Endothelial cell of umbilical vein (primary cell): ENCODE results near the gene ZNF774. TPM values are rescaled to one million over a fixed set of nuclear protein-coding genes. Genes with fewer than 3 reads are reported as not detected.

Source experiments
- BruUV-seq: library from RNA; stranded (reverse); fragments of 400-500 nt; replicated peaks from 2 replicates; lab custom pipeline; 2021; lab: Mats Ljungman, UMichigan
- CTCF ChIA-PET: fragments of 300-600, 350-600 bp; sonication (Branson Sonifier 250); formaldehyde crosslinking; loops from one replicate; lab custom pipeline; 2021; ENCODE audit warnings: antibody characterized with exemption, inconsistent platforms; lab: Charles Lee
- POLR2A ChIA-PET: fragments of 300-600, 350-600 bp; sonication (Branson Sonifier 250); formaldehyde crosslinking; loops from one replicate; lab custom pipeline; 2021; ENCODE audit warnings: antibody characterized with exemption, inconsistent platforms; lab: Charles Lee
- DNase-seq: peaks from one replicate; pipeline ENCODE4 v3.0.0-alpha.2; 2011; ENCODE audit warnings: low read depth, low spot score
- FAIRE-seq: peaks from 2 replicates; lab custom pipeline; 2011; peaks lifted over from hg19 to GRCh38; lab: Jason Lieb, UNC
- H2AFZ ChIP-seq: 2 replicates; pipeline ENCODE4 v1.6.0; 2012; ENCODE audit warnings: low read depth, low read length, control low read depth, inconsistent platforms
- H3K27ac ChIP-seq: 2 replicates; pipeline ENCODE4 v1.5.1; 2011; ENCODE audit warnings: low read depth, mild to moderate bottlenecking, control low read depth, low read length, moderate library complexity; ENCODE audit not compliant: insufficient read depth
- H3K27me3 ChIP-seq, 2 experiments: 2 replicates each; pipeline versions ENCODE4 v1.6.0 to v1.6.1; 2011; ENCODE audit warnings: low read length in 2 of 2, mixed read lengths in 1 of 2; ENCODE audit not compliant: control insufficient read depth in 2 of 2, insufficient read depth in 2 of 2
- H3K36me3 ChIP-seq, 2 experiments: 2 replicates in 1 of 2; 3 replicates in 1 of 2; pipeline ENCODE4 v1.5.1; 2011; ENCODE audit warnings: low read length in 2 of 2, mild to moderate bottlenecking in 1 of 2, moderate library complexity in 1 of 2; ENCODE audit not compliant: control insufficient read depth in 2 of 2, insufficient read depth in 2 of 2; ENCODE audit errors: extremely low read depth in 1 of 2
- H3K4me1 ChIP-seq: 3 replicates; pipeline ENCODE4 v1.5.1; 2011; ENCODE audit warnings: mild to moderate bottlenecking, low read length; ENCODE audit not compliant: control insufficient read depth, insufficient read depth; ENCODE audit errors: extremely low read depth
- H3K4me2 ChIP-seq: 2 replicates; pipeline ENCODE4 v1.6.1; 2011; ENCODE audit warnings: low read length, control low read depth, mixed read lengths; ENCODE audit not compliant: insufficient read depth
- H3K4me3 ChIP-seq, 3 experiments: fragments of 200-600 bp in 1 of 3; sonication (generic), shearing (Covaris generic) in 1 of 3; replicated peaks in 1 of 3; 2 replicates each; pipeline ENCODE4 v1.5.1; 2011 to 2016; ENCODE audit warnings: control low read depth in 3 of 3, low read length in 3 of 3, mild to moderate bottlenecking in 2 of 3, inconsistent platforms in 1 of 3, low read depth in 1 of 3, moderate library complexity in 1 of 3; ENCODE audit not compliant: insufficient read depth in 1 of 3
- H3K79me2 ChIP-seq: 2 replicates; pipeline ENCODE4 v1.6.0; 2012; ENCODE audit warnings: low read length, inconsistent platforms; ENCODE audit not compliant: control insufficient read depth, insufficient read depth
- H3K9ac ChIP-seq: replicated peaks from 2 replicates; pipeline ENCODE3; 2011; ENCODE audit warnings: low read length, control low read depth; ENCODE audit not compliant: insufficient read depth; ENCODE audit errors: extremely low read depth
- H3K9me1 ChIP-seq: replicated peaks from 3 replicates; pipeline ENCODE4 v1.6.0; 2011; ENCODE audit warnings: mild to moderate bottlenecking, low read length; ENCODE audit not compliant: control insufficient read depth, insufficient read depth; ENCODE audit errors: extremely low read depth
- H3K9me3 ChIP-seq: replicated peaks from 2 replicates; pipeline ENCODE4 v1.5.1; 2012; ENCODE audit warnings: low read length, inconsistent platforms; ENCODE audit not compliant: control insufficient read depth, insufficient read depth
- H4K20me1 ChIP-seq: replicated peaks from 2 replicates; pipeline ENCODE3; 2011; ENCODE audit warnings: mild to moderate bottlenecking, low read length; ENCODE audit not compliant: control insufficient read depth, insufficient read depth; ENCODE audit errors: extremely low read depth
- EZH2 ChIP-seq: IDR thresholded peaks from 2 replicates; pipeline ENCODE4 v1.6.1; 2012; ENCODE audit warnings: borderline replicate concordance, low read depth, mild to moderate bottlenecking, moderate library complexity, low read length, inconsistent platforms; ENCODE audit not compliant: severe bottlenecking
- FOS ChIP-seq: IDR thresholded peaks from 2 replicates; pipeline ENCODE4 v1.6.1; 2011; ENCODE audit warnings: mild to moderate bottlenecking, low read length, moderate library complexity, borderline replicate concordance; ENCODE audit not compliant: insufficient read depth
- GATA2 ChIP-seq: IDR thresholded peaks from 2 replicates; pipeline ENCODE4 v1.7.0; 2011; ENCODE audit warnings: low read depth, mild to moderate bottlenecking, moderate library complexity, mixed read lengths, low read length; ENCODE audit not compliant: insufficient read length, insufficient read depth
- JUN ChIP-seq: IDR thresholded peaks from 2 replicates; pipeline ENCODE4 v1.6.1; 2011; ENCODE audit warnings: borderline replicate concordance, low read depth; ENCODE audit not compliant: insufficient read length, insufficient read depth
- MYC ChIP-seq: IDR thresholded peaks from one replicate; pipeline ENCODE4 v1.6.1; 2011; ENCODE audit warnings: mild to moderate bottlenecking, low read depth, low read length
- POLR2A ChIP-seq: IDR thresholded peaks from 2 replicates; pipeline ENCODE4 v1.6.1; 2012; ENCODE audit warnings: low read depth, mild to moderate bottlenecking, control low read depth, low read length
- POLR2AphosphoS5 ChIP-seq: IDR thresholded peaks from 2 replicates; pipeline ENCODE4 v1.6.1; 2012; ENCODE audit warnings: low read depth, mild to moderate bottlenecking, control low read depth, low read length, moderate library complexity; ENCODE audit not compliant: insufficient read depth
- dilution Hi-C: fragments of 300-500 bp; cut with MboI; formaldehyde crosslinking; loops from one replicate; pipeline ENCODE4 v1.15.0; 2019; ENCODE audit warnings: low sequenced_read_pairs; ENCODE audit not compliant: extremely low pct_ligation_motif_present
- intact Hi-C: fragments of 100-400 bp; cut with micrococcal nuclease; formaldehyde crosslinking; loops from one replicate; pipeline ENCODE4 v1.10.0; 2022
- polyA plus RNA-seq, 4 experiments: library from polyadenylated mRNA; depleted of rRNA in 3 of 4; stranded (reverse) in 3 of 4; unstranded in 1 of 4; fragments of >200 nt; gene quantifications; 2 replicates each; pipeline versions ENCODE4 v1.2.1 to v1.2.3, GENCODE V29; 2011 to 2012; ENCODE audit warnings: missing spikeins in 1 of 4
- total RNA-seq: library from RNA; stranded (reverse); gene quantifications from 2 replicates; pipeline ENCODE4 v1.2.3, GENCODE V29; 2021
- TF ChIP-seq, protein P1 (sequence below), 2 donors: IDR thresholded peaks; 1 replicate in 1 of 2; 2 replicates in 1 of 2; pipeline ENCODE4 v1.5.1; 2011; ENCODE audit warnings: low read length in 2 of 2, mild to moderate bottlenecking in 2 of 2, moderate library complexity in 2 of 2, control low read depth in 1 of 2, inconsistent platforms in 1 of 2, low read depth in 1 of 2; ENCODE audit not compliant: insufficient read depth in 1 of 2; ENCODE audit errors: extremely low read depth in 1 of 2
- TF ChIP-seq, protein P2 (sequence below): IDR thresholded peaks from 2 replicates; pipeline ENCODE4 v1.6.1; 2011; ENCODE audit not compliant: insufficient read depth, insufficient read length

The ZNF774 gene
- total and polyA plus RNA-seq, 2 donors (not counting 3 experiments of a cell fraction or from before 2014, with no cell fraction given), result 0.98 to 2.6 TPM

DNA sequence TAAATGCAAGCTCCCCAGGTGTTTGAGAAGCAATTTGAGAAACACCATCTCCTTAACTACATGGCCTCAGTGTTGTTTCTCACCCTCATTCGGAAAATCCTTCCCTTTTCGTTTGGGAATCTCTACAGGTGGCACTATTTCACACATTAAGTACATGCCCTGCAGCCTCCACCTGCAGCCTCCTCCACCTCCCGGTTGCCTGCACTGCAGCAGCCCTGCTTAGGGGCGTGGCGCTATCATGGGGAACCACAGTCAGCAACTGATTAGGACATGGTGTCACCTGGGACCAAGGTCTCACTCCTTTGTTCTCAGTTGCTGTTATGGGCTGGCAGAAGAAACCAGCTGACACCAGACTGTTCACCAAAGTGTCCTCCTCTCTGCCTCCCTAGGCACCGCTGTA lies 11.7 kb upstream of the ZNF774 start:
- intact Hi-C loops, result no loop called here
- DNase-seq (no peak), FAIRE-seq (no peak)
- BruUV-seq, result no TSS peak
- Histone ChIP-seq H3K4me3 (no peak overlapping the region), H3K9me1 (no peaks in the 10 kb centered on the region), H3K27me3 (no peaks in the 10 kb centered on the region), H3K36me3 (no peaks in the 10 kb centered on the region), H3K9ac (no peak overlapping the region), H3K27ac (no peak overlapping the region), H3K79me2 (no peaks in the 10 kb centered on the region), H3K4me2 (no peak overlapping the region), H3K4me1 (peaks cover 17% of the 10 kb centered on the region), H2AFZ (no peak overlapping the region), H4K20me1 (no peaks in the 10 kb centered on the region), H3K9me3 (no peaks in the 10 kb centered on the region)
- dilution Hi-C loops, result no loop called here
- TF ChIP-seq JUN (no peak), GATA2 (no peak), FOS (no peak), POLR2A (no peak), MYC (no peak), EZH2 (no peak), POLR2AphosphoS5 (no peak)
- TF ChIP-seq, protein P1, sequence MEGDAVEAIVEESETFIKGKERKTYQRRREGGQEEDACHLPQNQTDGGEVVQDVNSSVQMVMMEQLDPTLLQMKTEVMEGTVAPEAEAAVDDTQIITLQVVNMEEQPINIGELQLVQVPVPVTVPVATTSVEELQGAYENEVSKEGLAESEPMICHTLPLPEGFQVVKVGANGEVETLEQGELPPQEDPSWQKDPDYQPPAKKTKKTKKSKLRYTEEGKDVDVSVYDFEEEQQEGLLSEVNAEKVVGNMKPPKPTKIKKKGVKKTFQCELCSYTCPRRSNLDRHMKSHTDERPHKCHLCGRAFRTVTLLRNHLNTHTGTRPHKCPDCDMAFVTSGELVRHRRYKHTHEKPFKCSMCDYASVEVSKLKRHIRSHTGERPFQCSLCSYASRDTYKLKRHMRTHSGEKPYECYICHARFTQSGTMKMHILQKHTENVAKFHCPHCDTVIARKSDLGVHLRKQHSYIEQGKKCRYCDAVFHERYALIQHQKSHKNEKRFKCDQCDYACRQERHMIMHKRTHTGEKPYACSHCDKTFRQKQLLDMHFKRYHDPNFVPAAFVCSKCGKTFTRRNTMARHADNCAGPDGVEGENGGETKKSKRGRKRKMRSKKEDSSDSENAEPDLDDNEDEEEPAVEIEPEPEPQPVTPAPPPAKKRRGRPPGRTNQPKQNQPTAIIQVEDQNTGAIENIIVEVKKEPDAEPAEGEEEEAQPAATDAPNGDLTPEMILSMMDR (IDR thresholded peaks at IDR 0.05; ENCODE audit: extremely low read depth in 1 of 2, insufficient read depth in 1 of 2, low read depth in 1 of 2, low read length in 2 of 2), result no peak
- TF ChIP-seq, protein P2, sequence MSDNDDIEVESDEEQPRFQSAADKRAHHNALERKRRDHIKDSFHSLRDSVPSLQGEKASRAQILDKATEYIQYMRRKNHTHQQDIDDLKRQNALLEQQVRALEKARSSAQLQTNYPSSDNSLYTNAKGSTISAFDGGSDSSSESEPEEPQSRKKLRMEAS, result no peak
- ChIA-PET POLR2A (no interaction called here), CTCF (interaction anchor here (0.9 to 1.0 kb wide), 2 partner anchors 20 to 22 kb away, joined by 4 read pairs; no protein-coding TSS in a partner anchor)
